GM12801 (cell line): Measurements from ENCODE around the gene SULT6B1.

Experiments
- CTCF ChIP-seq: IDR thresholded peaks from one replicate; pipeline ENCODE4 v1.5.1; 2011; ENCODE audit warnings: control low read depth; ENCODE audit not compliant: insufficient read length; ENCODE audit errors: extremely low read depth

SULT6B1 gene

GRCh38 chr2:37168217-37168981 lies 20.1 kb downstream of the SULT6B1 start:
- TF ChIP-seq CTCF, result no peak

GRCh38 chr2:37167636-37168180 lies 20.8 kb downstream of the SULT6B1 start:
- TF ChIP-seq CTCF, result no peak

- no peak for TF ChIP-seq CTCF
Observed at GRCh38 chr2:37164757-37165156, 23.7 kb downstream of the SULT6B1 start.

GRCh38 chr2:37156857-37157714 lies 31.4 kb downstream of the SULT6B1 start, which contains the start of gene EIF2AK2:
EIF2AK2 (minus strand) TSS chr2:37156980; CDS start chr2:37147806, 9,174 bp downstream.
- no peak for TF ChIP-seq CTCF

GRCh38 chr2:37156071-37156856 lies 32.2 kb downstream of the SULT6B1 start:
- no peak for TF ChIP-seq CTCF

- no peak for TF ChIP-seq CTCF
Observed at GRCh38 chr2:37154785-37155184, 33.7 kb downstream of the SULT6B1 start.
